HG02943 (cell line): ENCODE data around the gene CISD1.
A peak's percentile ranks its signal among the peaks of the same experiment; 100 is the strongest.

Experiments used
- ATAC-seq: cut with Tn5 transposase; IDR thresholded peaks from one replicate; pipeline ENCODE4 v1.9.1; 2021; ENCODE audit warnings: mild to moderate bottlenecking, low read depth, moderate library complexity; ENCODE audit not compliant: unreplicated experiment

CISD1 gene

DNA sequence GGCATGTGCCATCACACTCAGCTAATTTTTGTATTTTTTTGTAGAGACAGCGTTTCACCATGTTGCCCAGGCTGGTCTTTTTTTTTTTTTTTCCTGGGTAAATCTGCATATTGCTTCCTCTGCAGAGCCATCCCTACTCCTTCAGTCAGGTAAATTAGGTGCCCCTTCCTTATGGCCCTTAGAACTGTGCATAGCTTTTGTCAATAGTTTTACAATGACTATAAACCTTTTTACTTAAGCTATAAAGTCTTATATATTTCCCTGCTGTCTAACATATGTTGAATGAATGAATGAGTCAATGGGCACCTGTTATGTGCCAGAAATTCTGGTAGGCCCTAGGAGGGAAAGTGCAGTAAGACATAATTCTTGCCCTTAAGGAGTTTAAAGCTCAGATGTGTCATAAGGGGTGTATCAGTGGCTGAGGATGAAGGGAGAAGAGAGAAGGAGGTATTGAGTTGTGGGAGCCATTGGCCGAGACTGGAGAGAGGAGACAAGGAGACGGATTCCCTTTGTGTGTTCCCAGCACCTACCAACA, 35.2 kb downstream of the CISD1 start:
- ATAC-seq: no peak

- no peak for ATAC-seq
Measured at GRCh38 chr10:58305821-58306220, 36.9 kb downstream of the CISD1 start.

DNA sequence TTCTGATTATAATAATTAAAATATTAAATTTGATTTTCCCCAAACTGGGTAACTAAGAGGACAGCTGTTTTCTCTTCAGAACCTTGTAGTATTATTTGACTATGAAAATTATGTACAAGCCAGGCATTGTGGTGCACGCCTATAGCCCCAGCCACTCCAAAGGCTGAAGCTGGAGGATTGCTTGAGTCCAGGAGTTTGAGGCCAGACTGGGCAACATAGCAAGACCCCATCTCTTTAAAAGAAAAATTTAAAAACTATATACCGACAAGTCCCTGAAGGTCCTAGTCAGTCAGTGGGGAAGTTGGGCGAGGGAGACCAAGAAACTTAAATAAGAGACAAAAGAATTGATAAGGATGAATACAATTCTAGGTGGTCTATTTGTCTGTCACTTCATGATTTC, 38.7 kb downstream of the CISD1 start:
- ATAC-seq: no peak

DNA sequence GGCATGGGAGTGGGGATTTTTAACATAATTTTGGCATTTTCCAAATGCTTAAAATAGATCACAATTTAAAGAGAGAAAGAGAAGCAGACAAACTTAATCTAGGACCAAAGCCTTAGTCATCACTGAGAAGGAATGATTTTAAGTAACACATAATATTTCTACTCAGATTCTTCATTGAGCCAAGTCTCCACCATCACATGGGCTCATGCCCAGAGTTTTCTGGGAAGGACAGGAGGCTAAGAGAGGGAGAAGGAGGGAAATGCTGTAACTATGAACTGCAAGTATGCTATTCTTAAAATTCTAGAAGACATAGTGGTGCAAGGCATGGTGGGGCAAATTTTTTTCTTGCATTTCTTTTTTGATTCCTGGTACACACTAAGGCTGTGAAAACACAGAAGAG, 42.1 kb downstream of the CISD1 start:
- no peak for ATAC-seq

GRCh38 chr10:58316874-58317273, 47.9 kb downstream of the CISD1 start:
- ATAC-seq: no peak

- no peak for ATAC-seq
Measured at GRCh38 chr10:58318346-58318745, 49.4 kb downstream of the CISD1 start.

GRCh38 chr10:58319599-58319998, 50.6 kb downstream of the CISD1 start:
- ATAC-seq: no peak

DNA sequence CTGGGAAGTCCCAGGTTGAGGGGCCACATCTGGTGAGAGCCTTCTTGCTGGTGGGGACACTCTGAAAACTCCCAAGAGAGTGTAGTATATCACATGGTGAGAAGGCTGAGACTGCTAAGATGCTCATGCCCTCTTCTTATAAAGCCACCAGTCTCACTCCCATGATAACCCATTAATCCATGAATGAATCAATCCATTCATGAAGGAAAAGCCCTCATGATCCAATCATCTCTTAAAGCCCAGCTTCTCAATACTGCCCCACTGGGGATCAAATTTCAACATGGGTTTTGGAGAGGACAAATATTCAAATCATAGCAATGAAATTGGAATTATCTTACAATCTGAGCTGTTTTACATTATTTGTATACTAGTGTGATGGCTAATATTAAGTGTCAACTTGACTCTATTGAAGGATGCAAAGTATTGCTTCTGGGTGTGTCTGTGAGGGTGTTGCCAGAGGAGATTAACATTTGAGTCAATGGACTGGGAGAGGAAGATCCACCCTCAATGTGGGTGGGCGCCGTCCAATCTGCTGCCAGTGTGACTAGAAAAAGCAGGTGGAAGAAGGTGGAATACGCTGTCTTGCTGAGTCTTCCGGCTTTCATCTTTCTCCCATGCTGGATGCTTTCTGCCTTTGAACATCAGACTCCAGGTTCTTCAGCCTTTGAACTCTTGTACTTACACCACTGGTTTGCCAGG, 51.5 kb downstream of the CISD1 start:
- no peak for ATAC-seq

- ATAC-seq: peak; percentile 94
Measured at GRCh38 chr10:58322072-58322834, 53.3 kb downstream of the CISD1 start.

- ATAC-seq: no peak
Measured at GRCh38 chr10:58322835-58323209, 53.9 kb downstream of the CISD1 start.

GRCh38 chr10:58326967-58327381, 58.0 kb downstream of the CISD1 start:
- no peak for ATAC-seq

GRCh38 chr10:58328233-58328632, 59.3 kb downstream of the CISD1 start:
- ATAC-seq: no peak

- no peak for ATAC-seq
Measured at GRCh38 chr10:58330431-58330830, 61.5 kb downstream of the CISD1 start.

DNA sequence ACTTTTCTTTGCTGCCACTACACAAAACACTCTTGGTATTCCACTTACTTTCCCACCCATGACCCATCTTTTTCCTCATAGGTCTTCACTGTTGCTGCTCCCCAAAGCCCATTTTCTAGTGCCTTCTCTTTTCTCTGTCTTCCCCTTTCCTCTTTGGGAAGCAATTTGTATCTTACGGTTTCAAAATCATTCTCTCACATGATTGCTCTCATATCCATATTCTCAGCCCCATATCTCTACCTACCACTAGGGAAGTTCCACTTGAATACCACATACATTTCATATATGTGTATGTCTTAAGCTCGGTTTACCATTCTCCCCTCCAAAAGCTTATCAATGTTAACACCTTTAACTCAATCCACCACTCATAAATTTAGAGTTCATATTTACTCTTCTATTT, 62.7 kb downstream of the CISD1 start:
- no peak for ATAC-seq

DNA sequence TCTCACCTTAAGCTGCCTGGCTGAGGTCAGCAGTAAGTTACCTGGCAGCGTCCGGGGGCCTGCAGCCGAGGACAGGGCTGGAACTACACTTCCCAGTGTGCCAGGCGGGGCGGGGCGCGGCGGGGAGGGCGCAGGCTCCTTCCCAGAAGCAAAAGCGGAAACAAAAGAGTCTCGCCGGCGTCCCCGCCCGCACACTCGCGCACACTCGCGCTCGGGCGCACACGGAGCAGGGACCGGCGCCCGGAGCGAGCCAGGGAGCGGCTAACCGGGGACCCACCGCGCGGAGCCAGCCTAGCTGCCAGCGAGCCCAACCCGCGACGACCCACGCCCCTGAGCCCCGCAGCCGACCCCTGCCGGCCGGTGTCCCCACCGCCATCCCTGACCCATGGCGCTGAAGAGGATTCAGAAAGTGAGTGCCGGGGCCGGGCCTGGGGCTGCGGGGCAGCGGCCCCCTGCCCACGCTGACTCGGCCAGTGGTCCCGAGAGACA, 65.9 kb downstream of the CISD1 start, which contains the start of gene UBE2D1:
Gene UBE2D1, plus strand, starts transcription at position 190 of the 489 bp plus-strand sequence. Its CDS starts 196 bp downstream, at position 386.
- ATAC-seq: peak; percentile 97

DNA sequence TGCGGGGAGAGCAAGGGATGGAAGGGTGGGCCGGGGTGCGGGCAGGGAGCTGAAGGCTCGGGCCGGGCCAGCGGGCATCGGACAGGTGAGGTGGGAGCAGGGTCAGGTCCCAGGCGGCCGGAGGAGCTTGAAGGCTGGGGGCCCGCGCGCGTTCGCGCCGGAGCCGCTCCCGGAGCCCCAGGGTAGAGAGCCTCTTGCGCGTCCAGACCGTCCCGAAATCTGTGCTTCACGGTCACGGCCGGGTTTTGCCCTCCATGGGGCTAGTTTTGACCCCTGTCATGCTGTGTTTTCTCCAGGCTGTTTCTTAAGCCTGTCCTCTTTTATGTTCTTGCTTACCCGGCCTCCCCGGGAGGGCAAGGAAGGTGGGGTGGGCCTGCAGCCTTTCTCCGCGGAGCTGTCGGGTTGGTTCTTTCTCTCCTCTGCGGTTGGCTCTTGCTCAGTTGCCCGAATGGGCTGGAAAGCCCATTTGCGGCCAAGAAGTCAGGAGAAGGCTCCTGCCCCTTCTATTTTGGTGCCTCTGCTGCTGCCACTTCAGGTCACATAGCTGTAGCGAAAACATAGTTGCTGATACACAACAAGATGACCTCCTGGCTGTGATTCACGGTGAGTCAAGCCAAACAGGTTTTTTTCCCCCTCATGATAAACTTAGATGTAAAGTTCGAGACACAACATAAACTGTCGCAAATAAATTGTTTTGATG, 66.5 kb downstream of the CISD1 start:
- ATAC-seq: peak; percentile 43

- ATAC-seq: no peak
Measured at GRCh38 chr10:58336242-58336641, 67.3 kb downstream of the CISD1 start.
